PC-3 (cell line): ENCODE results near the gene ADAM11. TPM values are rescaled to one million over a fixed set of nuclear protein-coding genes. Genes with fewer than 3 reads are reported as not detected.

Experiments
- ATAC-seq: fragments of 200-7000 bp; cut with Tn5 transposase; 2 replicates; pipeline ENCODE4 v1.9.1; 2020; ENCODE audit warnings: mild to moderate bottlenecking, moderate library complexity
- BruUV-seq: library from RNA; stranded (reverse); fragments of 400-500 nt; replicated peaks from 2 replicates; lab custom pipeline; 2021; lab: Mats Ljungman, UMichigan
- CTCF ChIA-PET: fragments of 300-600 bp; sonication (Branson Sonifier 250); formaldehyde crosslinking; loops from one replicate; lab custom pipeline; 2022; ENCODE audit warnings: antibody characterized with exemption; lab: Charles Lee
- POLR2A ChIA-PET: fragments of 300-600 bp; sonication (Branson Sonifier 250); formaldehyde crosslinking; loops from one replicate; lab custom pipeline; 2022; ENCODE audit warnings: antibody characterized with exemption; ENCODE audit not compliant: unreplicated experiment; lab: Charles Lee
- DNase-seq: peaks from one replicate; pipeline ENCODE4 v3.0.0-alpha.2; 2015
- H2AFZ ChIP-seq: fragments of 300-600 bp; sonication (generic); 2 replicates; pipeline ENCODE4 v1.6.0; 2016; ENCODE audit warnings: antibody characterized with exemption, low read length
- H3F3A ChIP-seq: fragments of 300-600 bp; sonication (generic); one replicate; pipeline ENCODE4 v1.6.0; 2017; ENCODE audit warnings: antibody characterized with exemption, low read length, control low read depth, mild to moderate bottlenecking; ENCODE audit not compliant: unreplicated experiment
- H3K27ac ChIP-seq: fragments of 300-600 bp; sonication (generic); 2 replicates; pipeline ENCODE4 v1.5.1; 2016; ENCODE audit warnings: mild to moderate bottlenecking, low read length
- H3K27me3 ChIP-seq: fragments of 300-600 bp; sonication (generic); 2 replicates; pipeline ENCODE4 v1.6.1; 2016; ENCODE audit warnings: low read length, mixed read lengths
- H3K36me3 ChIP-seq: fragments of 300-600 bp; sonication (generic); 2 replicates; pipeline ENCODE4 v1.6.1; 2016; ENCODE audit warnings: low read depth, mixed run types, low read length, mixed read lengths
- H3K4me1 ChIP-seq: fragments of 300-600 bp; sonication (generic); 2 replicates; pipeline ENCODE4 v1.5.1; 2016; ENCODE audit warnings: low read length; ENCODE audit not compliant: insufficient read depth
- H3K4me2 ChIP-seq: fragments of 300-600 bp; sonication (generic); 2 replicates; pipeline ENCODE4 v1.6.0; 2016; ENCODE audit warnings: low read length
- H3K4me3 ChIP-seq: fragments of 300-600 bp; sonication (generic); 2 replicates; pipeline ENCODE4 v1.5.1; 2016; ENCODE audit warnings: mild to moderate bottlenecking, low read length, mixed read lengths
- H3K79me2 ChIP-seq: fragments of 300-600 bp; sonication (generic); 2 replicates; pipeline ENCODE4 v1.6.1; 2017; ENCODE audit warnings: low read length, mixed read lengths
- H3K9ac ChIP-seq: fragments of 300-600 bp; sonication (generic); 2 replicates; pipeline ENCODE4 v1.6.0; 2016; ENCODE audit warnings: mild to moderate bottlenecking, low read length
- H3K9me2 ChIP-seq: fragments of 300-600 bp; sonication (generic); replicated peaks from 2 replicates; pipeline ENCODE4 v1.6.1; 2016; ENCODE audit warnings: mixed run types, low read length, mixed read lengths
- H3K9me3 ChIP-seq: fragments of 300-600 bp; sonication (generic); 2 replicates; pipeline ENCODE4 v1.6.1; 2016; ENCODE audit warnings: low read length, mixed read lengths
- H4K20me1 ChIP-seq: fragments of 300-600 bp; sonication (generic); 2 replicates; pipeline ENCODE4 v1.6.1; 2016; ENCODE audit warnings: low read length, mixed read lengths
- EZH2 ChIP-seq: fragments of 300-600 bp; sonication (generic); IDR thresholded peaks from one replicate; pipeline ENCODE4 v1.6.1; 2017; ENCODE audit warnings: antibody characterized with exemption, mild to moderate bottlenecking, low read length; ENCODE audit not compliant: unreplicated experiment
- EZH2phosphoT487 ChIP-seq: fragments of 300-600 bp; sonication (generic); IDR thresholded peaks from 2 replicates; pipeline ENCODE4 v1.6.1; 2018; ENCODE audit warnings: mild to moderate bottlenecking, antibody characterized with exemption, low read length, borderline replicate concordance
- intact Hi-C: fragments of 100-400 bp; cut with micrococcal nuclease; formaldehyde crosslinking; loops from 2 replicates; pipeline ENCODE4 v1.9.0; 2023
- total RNA-seq: library from RNA; depleted of rRNA; stranded (reverse); fragments of >200 nt; gene quantifications from 2 replicates; pipeline ENCODE4 v1.2.3, GENCODE V29; 2014
- TF ChIP-seq, protein P1 (sequence below): fragments of 300-600 bp; sonication (generic); conservative IDR thresholded peaks from 2 replicates; pipeline ENCODE4 v1.5.1; 2017; ENCODE audit warnings: antibody characterized with exemption, low read depth, mild to moderate bottlenecking, low read length

ADAM11 gene
- total RNA-seq, 1 experiment from 2014 or later = 2.9 TPM

DNA sequence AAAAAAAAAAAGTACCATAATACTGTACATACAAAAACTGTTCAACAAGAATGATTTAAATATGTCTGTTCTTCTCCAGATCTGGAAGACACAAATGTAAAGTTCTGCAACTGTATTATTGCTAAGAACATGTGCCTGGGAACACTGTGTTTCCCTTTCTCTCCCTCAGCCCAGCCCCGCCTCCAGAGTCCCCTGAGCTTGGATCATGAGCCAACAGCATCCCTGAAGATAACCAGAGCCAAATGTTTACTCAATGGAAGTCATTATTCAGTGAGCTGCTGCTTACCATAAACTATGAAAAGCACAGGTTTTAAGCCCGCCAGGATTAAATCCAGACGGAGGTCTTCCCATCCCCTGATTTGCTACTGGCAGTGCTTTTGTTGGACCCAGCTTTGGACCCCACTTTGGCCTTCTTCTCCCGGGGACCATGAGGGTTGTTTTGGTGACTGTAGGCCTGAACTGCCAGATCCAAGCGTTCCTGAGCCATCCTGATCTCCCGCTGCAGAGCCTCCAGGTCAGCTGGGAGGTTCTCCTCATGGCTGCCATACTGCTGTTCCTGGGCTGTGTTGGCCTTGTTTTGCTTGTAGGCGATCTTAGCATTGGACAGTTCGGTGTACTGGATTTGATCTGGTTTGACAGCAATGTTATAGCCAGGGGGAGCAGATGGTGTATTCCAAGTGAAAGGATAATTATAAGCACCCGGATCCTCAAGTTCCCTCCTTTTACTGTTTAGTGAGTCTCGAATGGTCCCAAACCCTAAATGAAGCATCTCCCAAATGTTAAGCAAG, 45.7 kb downstream of the ADAM11 start:
- CTCF ChIA-PET = no interaction called here
- TF ChIP-seq, protein P1, sequence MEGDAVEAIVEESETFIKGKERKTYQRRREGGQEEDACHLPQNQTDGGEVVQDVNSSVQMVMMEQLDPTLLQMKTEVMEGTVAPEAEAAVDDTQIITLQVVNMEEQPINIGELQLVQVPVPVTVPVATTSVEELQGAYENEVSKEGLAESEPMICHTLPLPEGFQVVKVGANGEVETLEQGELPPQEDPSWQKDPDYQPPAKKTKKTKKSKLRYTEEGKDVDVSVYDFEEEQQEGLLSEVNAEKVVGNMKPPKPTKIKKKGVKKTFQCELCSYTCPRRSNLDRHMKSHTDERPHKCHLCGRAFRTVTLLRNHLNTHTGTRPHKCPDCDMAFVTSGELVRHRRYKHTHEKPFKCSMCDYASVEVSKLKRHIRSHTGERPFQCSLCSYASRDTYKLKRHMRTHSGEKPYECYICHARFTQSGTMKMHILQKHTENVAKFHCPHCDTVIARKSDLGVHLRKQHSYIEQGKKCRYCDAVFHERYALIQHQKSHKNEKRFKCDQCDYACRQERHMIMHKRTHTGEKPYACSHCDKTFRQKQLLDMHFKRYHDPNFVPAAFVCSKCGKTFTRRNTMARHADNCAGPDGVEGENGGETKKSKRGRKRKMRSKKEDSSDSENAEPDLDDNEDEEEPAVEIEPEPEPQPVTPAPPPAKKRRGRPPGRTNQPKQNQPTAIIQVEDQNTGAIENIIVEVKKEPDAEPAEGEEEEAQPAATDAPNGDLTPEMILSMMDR = no peak
- TF ChIP-seq EZH2 (no peak), EZH2phosphoT487 (no peak)
- POLR2A ChIA-PET = no interaction called here
- Histone ChIP-seq H3K9me3 (no peaks in the 10 kb centered on the region), H3K36me3 (peaks cover 25% of the 10 kb centered on the region), H3K79me2 (peaks cover 8% of the 10 kb centered on the region; the same call in 1 of the 2 replicates), H4K20me1 (no peaks in the 10 kb centered on the region), H3K27ac (no peak overlapping the region), H3K9me2 (no peaks in the 10 kb centered on the region), H3F3A (no peaks in the 10 kb centered on the region), H3K27me3 (no peaks in the 10 kb centered on the region), H2AFZ (no peak overlapping the region), H3K4me2 (no peak overlapping the region), H3K9ac (no peak overlapping the region), H3K4me1 (no peaks in the 10 kb centered on the region; the same call in 1 of the 2 replicates), H3K4me3 (no peak overlapping the region)
- ATAC-seq (no peak), DNase-seq (no peak)
- BruUV-seq = TSS peak; percentile 11
- intact Hi-C loops = no loop called here

DNA sequence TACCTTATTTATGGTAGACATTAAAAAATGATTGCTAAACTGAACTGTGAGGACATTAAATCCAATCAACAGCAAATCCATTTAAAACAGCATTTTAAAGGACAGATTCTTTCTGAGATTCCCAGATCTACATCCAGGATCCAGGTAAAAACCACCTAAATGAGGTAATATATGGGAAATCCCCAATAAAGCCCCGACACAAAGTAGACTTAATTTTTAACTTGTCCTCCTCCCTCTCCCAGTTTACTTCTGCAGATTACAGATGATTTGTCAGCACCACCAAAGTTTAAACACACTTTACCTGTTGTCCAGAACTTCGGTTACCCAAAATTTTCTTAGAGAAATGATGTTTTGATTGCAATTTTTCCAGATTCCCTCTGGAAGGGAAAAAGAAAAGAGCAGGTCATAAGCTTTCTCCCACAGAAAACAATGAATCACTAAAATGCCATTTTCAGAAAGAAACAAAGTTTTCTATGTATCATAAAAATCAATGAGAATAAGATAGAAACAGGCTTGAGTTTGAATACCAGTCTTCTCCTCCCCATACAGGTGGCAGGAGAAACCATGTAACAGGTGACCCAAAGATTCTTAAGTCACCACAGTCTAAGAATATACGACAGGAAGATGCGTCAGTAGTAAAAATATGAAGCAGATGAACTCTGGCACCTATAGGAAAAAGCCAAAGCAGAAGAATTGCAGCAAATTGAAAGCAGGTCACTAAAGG, 48.5 kb downstream of the ADAM11 start:
- DNase-seq (no peak), ATAC-seq (no peak)
- TF ChIP-seq EZH2phosphoT487 = no peak
- TF ChIP-seq, protein P1 = no peak
- no peak for TF ChIP-seq EZH2
- Histone ChIP-seq H3K27me3 (no peaks in the 10 kb centered on the region), H3K36me3 (peaks cover 22% of the 10 kb centered on the region), H2AFZ (no peak overlapping the region), H4K20me1 (no peaks in the 10 kb centered on the region), H3F3A (no peaks in the 10 kb centered on the region), H3K27ac (no peak overlapping the region), H3K79me2 (peaks cover 18% of the 10 kb centered on the region; the same call in 1 of the 2 replicates), H3K9ac (no peak overlapping the region), H3K4me2 (no peak overlapping the region), H3K4me3 (no peak overlapping the region), H3K4me1 (no peaks in the 10 kb centered on the region; the same call in 1 of the 2 replicates), H3K9me3 (no peaks in the 10 kb centered on the region), H3K9me2 (no peaks in the 10 kb centered on the region)
- intact Hi-C loops = no loop called here
- CTCF ChIA-PET = no interaction called here
- POLR2A ChIA-PET = no interaction called here
- no TSS peak for BruUV-seq
